IPS-11a (cell line): ENCODE measurements around the gene ME2.
"Not testable (repeated sequence)": the region's sequence is repeated elsewhere in the genome, so short reads cannot be mapped to it uniquely, and the experiment has no call there.

ENCODE experiments used
- H3K4me3 ChIP-seq: one replicate; pipeline ENCODE4 v1.5.1; 2013; ENCODE audit warnings: low read depth, low read length, control low read depth

The ME2 gene

DNA sequence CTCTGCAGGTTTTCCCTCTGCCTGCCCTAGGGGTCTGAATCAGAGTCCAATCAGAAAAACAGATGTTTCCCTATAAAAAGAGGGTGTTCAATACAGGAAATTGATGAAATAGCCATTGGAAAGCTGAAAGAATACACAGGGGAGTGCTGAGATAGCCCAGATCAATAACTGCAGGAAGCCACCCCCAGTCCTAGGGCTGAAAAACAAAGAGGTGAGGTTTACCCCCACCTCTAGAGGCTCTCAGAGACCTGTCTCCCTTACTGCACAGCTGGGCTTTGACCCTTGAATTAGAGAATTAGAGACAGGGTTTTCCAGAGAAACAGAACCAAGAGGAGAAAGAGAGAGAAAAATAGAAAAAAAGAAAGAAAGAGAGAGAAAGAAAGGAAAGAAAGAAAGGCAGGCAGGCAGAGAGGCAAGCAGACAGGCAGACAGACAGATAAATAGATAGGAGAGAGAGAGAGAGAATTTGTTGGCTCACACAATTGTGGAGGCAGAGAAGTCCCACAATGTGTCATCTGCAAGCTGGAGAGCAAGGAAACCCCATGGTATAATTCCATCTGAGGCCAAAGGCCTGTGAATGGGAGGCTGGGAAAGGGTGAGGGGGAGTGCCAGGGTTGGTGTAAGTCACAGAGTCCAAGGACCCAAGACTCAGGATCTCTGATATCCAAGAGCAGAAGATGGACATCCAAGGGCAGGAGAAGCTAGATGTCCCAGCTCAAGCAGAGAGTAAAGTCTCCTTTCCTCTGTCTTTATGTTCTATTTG is 18.9 kb upstream of the ME2 start:
- no peak overlapping the region for H3K4me3 ChIP-seq

DNA sequence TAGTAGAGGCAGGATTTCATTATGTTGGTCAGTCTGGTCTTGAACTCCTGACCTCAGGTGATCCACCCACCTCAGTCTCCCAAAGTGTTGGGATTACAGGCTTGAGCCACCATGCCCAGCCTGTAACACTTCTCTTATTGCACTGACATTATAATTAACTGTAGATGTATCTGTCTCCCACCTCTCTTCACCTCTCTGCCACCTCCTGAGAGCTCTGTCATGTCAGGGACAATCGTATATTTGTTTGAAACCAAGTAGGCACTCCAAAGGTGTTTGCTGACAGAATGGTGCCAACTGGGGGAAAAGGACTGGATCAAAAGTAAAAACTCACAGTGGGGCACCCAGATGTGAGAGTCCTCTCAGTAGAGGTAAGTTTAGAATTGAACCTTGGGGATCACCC is 17.3 kb upstream of the ME2 start:
- H3K4me3 ChIP-seq: no peak overlapping the region

DNA sequence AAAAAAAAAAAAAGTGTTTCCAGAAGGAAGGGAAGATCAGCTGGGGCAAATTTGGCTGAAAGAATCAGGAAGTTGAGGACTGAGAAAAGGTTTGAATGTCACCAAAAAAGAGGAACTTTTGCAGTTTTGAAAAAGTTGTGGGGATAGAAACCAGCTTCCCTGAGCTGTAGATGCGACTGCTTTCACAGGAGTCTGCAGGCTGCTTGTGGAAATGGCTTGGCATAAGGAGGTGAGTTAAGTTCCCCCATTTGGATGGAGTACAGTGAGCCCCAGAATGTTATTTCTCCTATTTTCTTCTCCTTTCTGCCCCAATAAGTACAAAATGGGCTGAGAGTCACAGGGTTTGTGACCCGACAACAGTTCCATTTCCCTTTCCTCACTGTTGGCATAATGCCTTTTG is 16.5 kb upstream of the ME2 start:
- no peak overlapping the region for H3K4me3 ChIP-seq

DNA sequence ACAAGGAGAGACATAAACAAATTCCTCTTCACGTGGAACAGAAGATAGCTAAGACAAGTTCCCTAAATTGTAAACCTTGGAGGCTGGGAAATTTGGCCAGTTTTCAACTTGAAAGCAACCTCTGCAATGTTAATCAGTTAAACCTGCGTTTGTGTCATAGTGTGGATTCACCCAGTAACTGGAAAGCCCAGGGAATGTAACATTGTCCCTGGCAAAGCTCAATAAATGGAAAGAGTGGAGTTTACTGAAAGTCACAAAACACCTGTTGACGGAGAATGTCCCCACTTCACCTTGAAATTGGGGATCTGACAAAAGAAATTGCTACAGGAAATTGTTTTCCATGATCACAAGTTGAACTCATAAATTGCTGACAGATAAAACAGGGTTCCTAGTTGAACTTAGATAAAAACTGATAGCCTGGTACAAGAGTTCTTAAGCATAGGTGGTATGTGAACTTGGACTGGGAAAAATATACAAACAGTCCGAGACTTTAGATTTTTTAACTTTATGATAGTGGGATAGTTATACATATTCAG is 15.0 kb upstream of the ME2 start:
- H3K4me3 ChIP-seq: no peak overlapping the region

DNA sequence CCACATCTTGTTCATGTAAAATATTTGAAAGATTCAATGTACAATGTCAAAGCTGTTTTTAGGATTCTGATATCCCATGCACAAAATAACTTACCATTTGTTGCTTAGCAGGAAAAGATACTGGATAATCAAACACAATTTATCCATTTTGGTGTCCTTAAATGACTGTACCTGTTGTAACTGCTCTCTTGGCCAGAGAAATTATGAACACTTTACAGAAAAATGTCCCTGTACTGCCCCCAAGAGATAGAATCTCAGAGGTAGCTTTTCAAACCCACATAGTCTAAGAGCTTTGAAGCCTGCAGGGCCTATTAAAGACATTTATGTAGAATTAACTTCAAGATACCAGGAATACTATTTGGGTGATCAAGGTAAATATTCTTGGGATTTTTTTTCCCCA is 12.2 kb upstream of the ME2 start:
- no peak overlapping the region for H3K4me3 ChIP-seq

DNA sequence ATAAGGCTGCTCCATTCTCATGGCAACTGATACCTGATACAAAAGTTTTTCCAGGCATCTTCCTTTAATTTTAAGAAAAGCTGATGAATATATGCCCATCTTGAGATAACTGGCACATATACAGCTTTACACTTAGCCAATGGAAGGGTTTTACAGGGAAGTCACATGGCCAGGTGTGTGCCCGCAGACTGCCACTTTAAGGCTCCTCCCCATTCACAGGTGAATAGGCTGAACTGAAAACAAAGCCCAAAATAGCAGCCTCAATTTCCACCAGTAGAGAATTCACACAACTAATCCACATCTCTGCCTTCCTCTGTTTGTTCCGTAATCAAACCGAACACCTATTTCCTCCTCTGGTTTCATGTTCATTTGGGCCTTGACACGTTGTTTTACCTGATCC is 9.8 kb upstream of the ME2 start:
- no peak overlapping the region for H3K4me3 ChIP-seq

- H3K4me3 ChIP-seq: no peak overlapping the region
These were observed 8.6 kb upstream of the ME2 start for GRCh38 chr18:50870138-50870845.

GRCh38 chr18:50871846-50872245 is 7.1 kb upstream of the ME2 start:
- no peak overlapping the region for H3K4me3 ChIP-seq

DNA sequence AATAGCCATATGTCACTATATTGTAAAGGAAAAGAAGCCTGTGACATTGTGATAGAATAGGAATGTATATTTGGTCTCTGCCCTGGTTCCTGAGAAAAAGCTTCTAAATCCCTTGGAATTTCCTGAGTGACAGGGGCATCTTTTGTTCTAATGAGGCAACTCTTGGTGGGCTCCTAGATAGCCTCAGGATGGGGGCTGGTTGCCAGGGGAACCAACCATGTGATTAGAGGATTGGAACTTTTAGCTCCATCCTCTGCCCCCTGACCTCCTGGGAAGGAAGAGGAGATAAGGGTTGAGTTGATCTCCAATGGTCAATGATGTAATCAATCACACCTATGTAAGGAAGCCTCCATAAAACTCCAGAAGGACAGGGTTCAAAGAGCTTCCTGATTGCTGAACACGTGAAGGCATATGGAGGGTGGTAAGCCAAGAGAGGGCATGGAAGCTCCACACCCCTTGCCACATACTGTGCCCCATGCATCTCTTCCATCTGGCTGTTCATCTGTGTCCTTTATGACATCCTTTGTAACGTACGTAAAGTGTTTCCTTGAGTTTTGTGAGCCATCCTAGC is 2.9 kb upstream of the ME2 start:
- H3K4me3 ChIP-seq: no peak overlapping the region

DNA sequence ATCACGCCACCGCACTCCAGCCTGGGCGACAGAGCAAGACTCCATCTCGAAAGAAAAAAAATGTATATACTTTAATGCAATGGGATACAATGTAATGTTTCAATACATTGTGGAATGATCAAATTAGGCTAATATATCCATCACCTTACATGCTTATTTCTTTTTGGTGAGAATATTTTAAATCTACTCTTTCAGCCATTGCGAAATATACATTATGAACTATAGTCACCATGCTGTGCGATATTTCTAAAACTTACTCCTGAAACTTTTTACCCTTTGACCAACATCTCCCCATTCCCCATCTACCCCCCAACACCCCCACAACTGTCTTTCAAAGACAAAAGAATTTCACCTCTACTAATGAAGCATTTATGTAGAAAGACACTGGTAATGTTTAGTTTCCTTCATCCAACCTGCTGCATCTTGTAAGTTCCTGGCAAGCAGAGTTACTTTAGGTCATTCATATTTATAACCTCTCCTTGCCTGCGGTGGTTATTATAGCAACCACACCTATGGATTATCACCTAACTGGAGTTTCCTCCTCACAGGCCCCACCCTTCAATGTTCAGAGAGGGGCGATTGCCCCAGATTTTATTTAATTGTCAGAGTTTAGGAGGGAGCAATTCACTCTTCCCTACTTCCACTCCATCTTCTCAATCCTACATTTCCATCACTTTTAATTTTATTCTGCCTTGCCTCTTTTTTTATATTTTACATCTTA is 1.2 kb upstream of the ME2 start:
- H3K4me3 ChIP-seq: peak overlapping the region; percentile 77

GRCh38 chr18:50879302-50880118 is 592 bp downstream of the ME2 start:
- H3K4me3 ChIP-seq: peak overlapping the region; percentile 77

DNA sequence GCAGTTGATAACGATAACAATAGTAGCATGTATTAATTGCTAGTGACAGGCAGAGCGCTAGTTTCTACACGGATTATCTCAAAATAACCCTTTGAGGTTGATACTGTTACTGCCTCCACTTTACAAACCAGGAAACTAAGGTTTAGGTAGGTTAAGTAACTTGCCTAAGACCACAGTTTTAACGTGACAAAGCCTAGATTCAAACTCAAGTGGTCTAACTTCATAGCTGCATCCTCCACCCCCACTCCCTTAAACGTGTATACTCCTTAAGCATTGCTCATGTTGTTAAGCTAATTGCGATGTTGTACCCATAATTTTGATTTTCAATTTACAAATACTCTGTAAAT is 1.2 kb downstream of the ME2 start:
- peak overlapping the region; percentile 77 for H3K4me3 ChIP-seq

DNA sequence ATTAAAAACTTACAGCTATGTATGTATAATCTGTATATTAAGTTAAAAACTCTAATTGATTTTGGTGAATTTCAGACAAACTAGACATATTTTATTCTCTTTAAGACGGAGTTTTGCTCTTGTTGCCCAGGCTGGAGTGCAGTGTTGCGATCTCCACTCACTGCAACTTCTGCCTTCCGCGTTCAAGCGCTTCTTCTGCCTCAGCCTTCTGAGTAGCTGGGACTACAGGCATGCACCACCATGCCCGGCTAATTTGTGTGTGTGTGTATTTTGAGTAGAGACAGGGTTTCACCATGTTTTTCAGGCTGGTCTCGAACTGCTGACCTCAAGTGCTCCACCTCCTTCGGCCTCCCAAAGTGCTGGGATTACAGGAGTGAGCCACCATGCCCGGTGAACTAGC is 2.0 kb downstream of the ME2 start:
- H3K4me3 ChIP-seq: not testable (repeated sequence)

DNA sequence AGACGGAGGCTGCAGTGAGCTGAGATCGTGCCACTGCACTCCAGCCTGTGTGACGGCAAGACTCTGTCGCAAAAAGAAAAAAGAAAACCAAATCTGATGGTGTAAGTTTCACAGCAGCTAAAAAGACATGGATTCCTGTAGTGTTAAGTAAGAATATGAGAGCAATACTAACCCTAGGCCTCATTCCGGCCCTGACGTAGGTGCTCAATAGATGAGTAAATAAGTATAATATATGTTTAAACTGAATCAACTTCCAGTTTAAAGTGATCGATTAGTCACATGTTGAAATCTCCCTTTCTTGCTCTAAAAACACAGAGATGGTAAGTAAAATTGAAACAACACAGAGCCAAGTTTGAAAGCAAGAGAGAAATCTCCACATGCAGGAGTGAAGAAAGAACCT is 8.0 kb downstream of the ME2 start:
- H3K4me3 ChIP-seq: no peak overlapping the region

GRCh38 chr18:50895350-50896045 is 16.6 kb downstream of the ME2 start:
- no peak overlapping the region for H3K4me3 ChIP-seq

GRCh38 chr18:50896093-50896492 is 17.2 kb downstream of the ME2 start:
- no peak overlapping the region for H3K4me3 ChIP-seq

DNA sequence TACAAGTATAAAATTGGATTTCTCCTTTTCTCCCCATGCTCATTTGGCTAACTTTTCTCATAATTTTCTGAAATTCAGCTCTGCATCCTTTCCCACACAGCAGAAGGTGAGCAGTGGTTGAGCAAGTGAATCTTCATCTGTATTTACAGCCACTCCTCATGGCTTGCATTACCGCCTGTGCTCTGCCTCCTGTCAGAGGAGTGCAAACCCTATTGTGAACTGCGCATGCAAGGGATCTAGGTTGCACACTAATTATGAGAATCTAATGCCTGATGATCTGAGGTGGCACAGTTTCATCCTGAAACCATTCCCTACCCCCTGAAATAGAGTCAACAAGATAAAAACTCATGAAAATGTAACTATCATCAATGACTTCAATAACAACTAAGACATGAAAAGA is 20.0 kb downstream of the ME2 start:
- no peak overlapping the region for H3K4me3 ChIP-seq

- no peak overlapping the region for H3K4me3 ChIP-seq
These were observed 23.9 kb downstream of the ME2 start for GRCh38 chr18:50902797-50903196.

- H3K4me3 ChIP-seq: no peak overlapping the region
These were observed 27.9 kb downstream of the ME2 start for GRCh38 chr18:50906843-50907242.

DNA sequence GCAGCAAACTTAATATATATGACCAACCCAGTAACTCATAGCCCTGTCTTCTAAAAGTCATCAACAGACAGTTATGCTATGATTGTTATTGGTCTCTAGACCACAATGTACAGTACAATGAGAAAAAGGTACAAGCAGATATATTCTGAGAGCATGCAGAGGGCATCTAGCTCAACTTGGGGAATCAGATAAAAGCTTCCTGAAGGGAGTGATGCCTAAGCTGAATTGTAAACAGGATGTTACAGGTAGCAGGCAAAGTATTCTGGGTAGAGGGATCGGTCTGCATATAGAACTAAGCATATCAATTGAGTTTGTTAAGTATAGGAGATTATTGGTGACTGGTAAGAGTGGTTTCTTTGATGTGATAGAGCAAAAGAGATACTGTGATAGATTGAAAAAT is 30.3 kb downstream of the ME2 start:
- H3K4me3 ChIP-seq: no peak overlapping the region
